NCI-H2227 treated with DMSO at 0.1 percent for 48 hours (cell line): Measurements from ENCODE around the gene YPEL3.
A peak's percentile ranks its signal among the peaks of the same experiment; 100 is the strongest.
"Not testable (repeated sequence)": the region's sequence is repeated elsewhere in the genome, so short reads cannot be mapped to it uniquely, and the experiment has no call there.

Experiments
- DNase-seq: peaks from one replicate; lab custom pipeline; 2025; lab: John Stamatoyannopoulos, UW

Gene YPEL3

GRCh38 chr16:30117768-30118167 lies 21.8 kb upstream of the YPEL3 start:
- no peak for DNase-seq

DNA sequence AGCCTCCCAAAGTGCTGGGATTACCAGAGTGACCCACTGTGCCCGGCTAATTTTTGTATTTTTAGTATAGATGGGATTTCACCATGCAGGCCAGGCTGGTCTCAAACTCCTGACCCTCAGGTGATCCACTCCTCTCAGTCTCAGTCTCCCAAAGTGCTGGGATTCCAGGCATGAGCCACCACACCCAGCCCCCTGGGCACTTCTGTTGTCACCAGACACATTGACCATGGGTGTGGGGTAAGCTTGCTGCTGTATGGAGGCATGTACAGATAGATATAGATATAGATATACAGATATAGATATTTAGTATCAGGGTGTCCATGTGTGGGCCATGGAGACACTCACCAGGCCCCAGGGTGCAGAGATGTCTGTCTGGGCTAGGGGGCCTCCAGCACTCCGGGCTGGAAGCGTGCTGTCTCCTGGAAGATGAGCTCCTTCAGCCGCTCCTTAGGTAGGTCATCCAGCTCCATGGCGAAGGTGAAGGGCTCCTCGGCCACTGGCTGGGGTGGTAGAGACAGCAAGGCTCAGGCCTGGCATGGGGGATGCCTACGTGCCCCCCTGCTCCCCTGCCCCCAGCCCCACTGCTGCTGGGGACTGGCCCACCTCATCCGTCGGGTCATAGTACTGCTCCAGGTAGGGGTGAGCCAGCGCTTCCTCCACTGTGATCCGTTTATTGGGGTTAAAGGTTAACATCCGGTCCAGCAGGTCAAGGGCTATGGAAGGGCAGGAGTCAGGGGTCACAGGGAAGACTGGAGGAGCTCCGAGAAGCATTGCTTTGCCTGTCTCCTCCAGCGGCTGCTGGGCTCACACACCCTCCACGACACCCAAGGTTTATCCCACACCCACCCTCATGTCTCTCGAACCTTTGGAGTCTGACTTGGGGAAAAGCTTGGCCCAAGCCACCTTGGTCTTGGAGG lies 20.5 kb upstream of the YPEL3 start:
- DNase-seq = no peak

- DNase-seq = no peak
These were observed 19.2 kb upstream of the YPEL3 start for GRCh38 chr16:30115238-30115637.

DNA sequence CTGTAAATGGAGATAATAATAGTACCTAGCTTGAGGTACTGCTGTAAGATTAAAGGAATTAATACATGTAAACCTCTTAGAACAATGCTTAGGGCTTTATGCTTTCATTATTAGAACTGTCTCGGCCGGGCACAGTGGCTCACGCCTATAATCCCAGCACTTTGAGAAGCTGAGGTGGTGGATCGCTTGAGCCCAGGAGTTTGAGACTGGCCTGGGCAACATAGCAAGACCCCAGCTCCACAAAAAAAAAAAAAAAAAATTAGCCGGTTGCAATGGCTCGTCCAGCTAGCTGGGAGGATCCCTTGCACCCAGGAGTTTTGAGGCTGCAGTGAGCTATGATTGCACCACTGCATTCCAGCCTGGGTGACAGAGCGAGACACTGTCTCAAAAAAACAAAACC lies 18.8 kb upstream of the YPEL3 start:
- DNase-seq = not testable (repeated sequence)

GRCh38 chr16:30114411-30114810 lies 18.4 kb upstream of the YPEL3 start:
- DNase-seq = no peak

GRCh38 chr16:30113711-30114333 lies 17.8 kb upstream of the YPEL3 start:
- no peak for DNase-seq

DNA sequence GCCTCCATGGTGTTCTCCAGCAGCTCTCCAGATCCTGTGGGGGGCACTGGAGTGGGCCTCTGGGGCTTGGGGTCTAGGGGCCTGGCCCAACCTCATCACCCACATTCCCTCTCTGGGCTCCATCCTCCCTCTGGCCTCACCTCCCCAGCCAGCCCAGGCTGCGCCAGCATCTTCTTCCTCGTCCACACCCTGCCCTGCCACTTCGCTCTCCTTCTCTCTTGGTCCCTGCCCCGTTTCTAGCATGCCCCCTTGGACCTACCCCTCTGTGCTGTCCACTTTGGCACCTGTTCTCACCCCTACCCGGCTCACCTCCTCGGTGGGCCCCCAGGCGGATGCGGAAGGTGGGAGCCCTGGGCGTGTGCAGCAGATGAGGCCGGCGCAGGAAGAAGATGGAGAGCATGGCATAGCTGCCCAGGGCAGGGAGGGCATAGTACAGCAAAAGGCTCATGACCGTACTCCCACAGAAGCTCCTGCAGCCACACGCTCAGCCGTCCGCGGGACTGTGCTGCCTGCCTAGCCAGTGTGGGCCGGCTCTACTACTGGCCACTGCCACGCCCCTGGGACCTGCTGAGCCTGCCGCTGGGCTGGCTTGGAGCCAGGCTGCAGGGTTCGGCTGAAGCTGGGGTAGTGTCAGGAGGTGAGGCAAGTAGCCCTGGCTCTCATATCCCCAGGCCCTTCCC lies 17.2 kb upstream of the YPEL3 start, which contains the start of gene GDPD3:
GDPD3 (minus strand) TSS at position 507 of the 680 bp plus-strand sequence; CDS start at position 448, 59 bp downstream.
- DNase-seq = no peak

DNA sequence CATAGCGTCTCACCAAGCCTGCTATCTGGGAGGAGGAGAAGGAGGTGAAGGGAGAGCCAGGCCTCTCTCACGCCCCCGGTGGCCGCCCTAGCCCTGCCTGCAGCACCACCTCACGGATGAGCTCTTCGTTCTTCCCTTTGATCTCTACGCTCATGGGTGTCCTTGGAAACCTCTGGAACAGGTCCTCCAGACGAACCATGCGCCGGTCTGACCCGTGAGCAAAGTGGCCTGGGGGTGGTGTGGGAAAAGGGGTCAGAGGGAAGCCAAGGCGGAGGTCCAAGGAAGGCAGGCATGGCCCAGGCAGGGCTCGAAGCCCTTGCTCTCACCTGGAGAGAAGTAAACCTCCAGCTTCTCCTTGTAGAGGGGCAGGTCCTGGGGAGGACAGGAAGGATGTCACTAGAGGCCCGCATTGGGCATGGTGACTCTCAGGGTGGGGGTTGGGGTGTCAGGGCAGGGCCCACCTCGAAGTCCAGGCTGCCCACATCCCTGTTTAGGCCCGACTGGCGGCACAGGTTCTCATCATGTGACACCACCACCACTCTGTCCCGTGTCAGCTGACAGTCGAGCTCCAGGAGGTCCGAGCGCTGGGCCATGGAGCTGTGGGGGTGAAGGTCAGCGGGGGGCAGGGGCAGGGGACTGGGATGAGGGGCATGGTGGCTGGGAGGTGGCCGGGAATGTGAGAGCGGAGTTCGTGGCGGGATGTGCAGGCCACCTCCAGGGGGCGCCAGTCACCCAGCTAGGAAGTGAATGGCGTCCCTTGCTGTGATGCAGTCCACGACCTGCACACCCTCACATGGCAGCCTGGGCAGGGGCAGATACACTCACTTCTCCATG lies 16.4 kb upstream of the YPEL3 start:
- no peak for DNase-seq

- DNase-seq = no peak
These were observed 14.6 kb upstream of the YPEL3 start for GRCh38 chr16:30110661-30111060.

GRCh38 chr16:30108059-30108850 lies 12.2 kb upstream of the YPEL3 start:
- DNase-seq = no peak

GRCh38 chr16:30104492-30104891 lies 8.5 kb upstream of the YPEL3 start:
- DNase-seq = no peak

- DNase-seq = no peak
These were observed 8.1 kb upstream of the YPEL3 start for GRCh38 chr16:30104090-30104489.

- DNase-seq = no peak
These were observed 1.0 kb upstream of the YPEL3 start for GRCh38 chr16:30096862-30097563.

DNA sequence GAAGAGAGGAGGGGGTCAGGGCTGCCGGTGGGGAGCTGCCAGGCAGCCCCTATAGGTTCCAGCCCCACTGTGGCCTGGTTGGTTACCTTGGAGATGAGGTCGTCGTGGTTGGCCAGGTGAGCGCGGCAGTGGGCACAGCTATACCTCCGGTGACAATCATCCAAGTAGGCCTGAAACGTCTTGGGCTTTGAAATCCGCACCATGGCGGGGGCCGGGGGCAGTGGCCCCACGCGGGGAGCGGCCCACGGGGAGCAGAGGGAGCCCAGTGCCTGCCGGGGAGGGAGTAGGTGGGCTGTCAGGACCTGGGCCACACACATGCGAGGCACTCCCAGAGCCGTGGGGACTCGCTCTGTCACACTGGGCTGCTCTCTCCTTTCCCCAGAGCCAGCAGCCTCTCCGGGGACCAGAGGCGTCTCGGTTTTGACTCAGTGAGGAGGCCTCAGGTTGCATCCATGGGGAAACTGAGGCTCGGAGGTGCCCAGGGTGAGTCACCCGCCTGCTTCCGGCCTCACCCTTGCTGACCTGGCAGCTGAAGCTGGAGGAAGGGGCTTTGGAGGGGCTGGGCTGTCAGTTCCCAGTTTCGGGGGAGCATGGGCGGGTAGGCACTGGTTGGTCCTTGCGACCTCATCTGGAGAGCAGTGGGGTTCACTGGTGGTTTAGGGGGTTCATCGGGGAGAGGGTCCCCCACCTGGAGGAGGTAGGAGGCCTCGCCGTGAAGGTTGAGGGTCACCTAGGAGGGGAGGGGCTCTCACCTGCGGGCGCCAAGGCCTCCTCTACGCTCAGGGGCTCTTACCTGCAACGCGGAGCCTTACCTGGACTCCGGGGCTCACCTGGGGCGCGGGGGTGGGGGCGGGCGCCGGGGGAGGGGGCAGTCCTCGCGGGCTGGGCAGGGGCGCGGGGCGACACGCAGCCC lies 591 bp downstream of the YPEL3 start:
- DNase-seq = no peak

DNA sequence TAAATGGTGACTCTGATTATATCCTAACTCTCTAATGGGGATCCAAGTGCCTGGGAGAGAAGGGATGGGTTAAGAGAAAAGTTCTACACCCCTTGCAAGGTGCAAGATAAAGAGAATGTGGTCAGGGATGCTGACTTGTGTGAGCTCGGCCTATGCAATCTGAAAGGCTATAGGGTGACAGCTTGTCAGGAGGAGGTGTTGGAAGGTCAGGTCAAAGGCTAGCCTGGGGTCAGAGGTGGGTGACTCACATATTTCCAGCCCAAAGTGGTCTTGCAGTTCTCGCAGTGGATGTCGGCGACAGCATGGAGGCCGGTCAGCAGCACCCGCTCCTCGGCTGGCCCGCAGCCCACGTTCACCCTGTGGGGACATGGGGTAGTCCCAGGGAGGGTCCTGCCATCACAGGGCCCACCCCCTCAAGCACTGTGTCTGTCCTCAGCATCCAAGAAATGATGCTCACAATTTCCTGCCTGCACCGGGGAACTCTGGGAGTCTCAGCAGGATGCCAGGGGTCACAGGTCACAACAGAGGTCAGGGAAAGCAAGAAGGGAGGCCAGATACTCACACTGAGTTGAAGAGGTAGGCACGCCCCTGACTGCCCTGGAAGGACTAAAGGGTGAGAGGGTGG lies 1.4 kb downstream of the YPEL3 start:
- no peak for DNase-seq

DNA sequence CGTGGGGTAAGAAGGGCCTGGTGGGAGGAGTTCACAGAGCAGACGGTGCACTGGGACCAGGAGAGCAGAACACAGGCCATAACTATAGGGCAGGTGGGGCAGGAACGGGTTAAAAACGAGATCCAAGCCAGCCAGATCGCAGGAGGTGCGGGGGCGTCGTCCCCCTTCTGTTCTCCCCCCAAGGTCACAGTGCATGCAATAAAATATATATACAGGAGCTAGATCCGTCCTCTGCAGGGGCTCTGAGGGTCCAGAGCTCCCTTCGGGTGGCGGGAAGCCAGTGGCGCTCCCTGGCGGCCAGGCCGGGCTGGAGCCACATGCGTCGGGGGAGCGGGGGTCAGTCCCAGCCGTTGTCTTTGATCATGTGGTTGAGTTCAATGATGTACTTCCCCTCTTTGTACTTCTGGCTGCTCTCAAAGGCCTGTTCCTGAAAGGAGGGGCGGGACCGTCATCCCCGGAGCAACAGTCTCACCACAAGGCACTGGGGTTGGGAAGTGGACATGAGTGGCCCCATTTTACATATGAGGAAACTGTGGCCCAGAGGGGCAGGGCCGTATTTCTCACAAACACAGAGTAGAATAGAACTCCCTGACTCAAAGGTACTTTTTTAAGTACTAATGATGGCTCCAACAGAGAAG lies 3.5 kb downstream of the YPEL3 start:
- peak; percentile 85 for DNase-seq

GRCh38 chr16:30091474-30092372 lies 4.3 kb downstream of the YPEL3 start, which contains the start of gene TBX6:
TSS of gene TBX6 (minus strand) at chr16:30091924. CDS start at chr16:30091193, 731 bp downstream.
- peak; percentile 92 for DNase-seq
